ENCODE data around the gene SLA2. TPM values are rescaled to one million over a fixed set of nuclear protein-coding genes. Genes with fewer than 3 reads are reported as not detected.

Gene SLA2
- polyA plus RNA-seq, 6 donors from 2014 or later = 0.09 to 0.40 (median 0.23) TPM; not detected in 2

- no peaks in the 10 kb centered on the region for H3K27me3 Mint-ChIP-seq
- no peaks in the 10 kb centered on the region for H3K36me3 Mint-ChIP-seq
- H3K27ac Mint-ChIP-seq = peak overlapping the region in 2 of 6 donors; percentile 44 to 54
- no peak for ATAC-seq (ENCODE audit: low read depth in 2 of 2)
- DNase-seq = no peak
- H3K4me1 Mint-ChIP-seq = peaks cover 3 to 10% (median 9%) of the 10 kb centered on the region in 3 donors
- no peak overlapping the region for H3K4me3 Mint-ChIP-seq
- H3K9me3 Mint-ChIP-seq = no peaks in the 10 kb centered on the region
Observed at GRCh38 chr20:36634342-36634741, 11.7 kb downstream of the SLA2 start.

- Mint-ChIP-seq H3K4me1 (peaks cover 3 to 12% (median 9%) of the 10 kb centered on the region in 3 donors), H3K27ac (peak overlapping the region in 1 of 6 donors; percentile 92)
Observed at GRCh38 chr20:36633285-36633772, 12.7 kb downstream of the SLA2 start.

GRCh38 chr20:36632487-36633284 lies 13.3 kb downstream of the SLA2 start:
- peak overlapping the region in 1 of 8 donors; percentile 56 for H3K4me3 Mint-ChIP-seq
- no peak for ATAC-seq (ENCODE audit: low read depth in 2 of 2)
- DNase-seq = no peak
- H3K36me3 Mint-ChIP-seq = no peaks in the 10 kb centered on the region
- no peaks in the 10 kb centered on the region for H3K9me3 Mint-ChIP-seq
- peaks cover 3 to 12% (median 9%) of the 10 kb centered on the region in 3 donors for H3K4me1 Mint-ChIP-seq
- H3K27ac Mint-ChIP-seq = peak overlapping the region in 1 of 6 donors; percentile 92
- no peaks in the 10 kb centered on the region for H3K27me3 Mint-ChIP-seq

More at GRCh38 chr20:36633285-36633772, 12.7 kb downstream of the SLA2 start:
- Mint-ChIP-seq H3K4me3 (no peak overlapping the region), H3K27me3 (no peaks in the 10 kb centered on the region), H3K9me3 (no peaks in the 10 kb centered on the region), H3K36me3 (no peaks in the 10 kb centered on the region)
- DNase-seq (no peak), ATAC-seq (ENCODE audit: low read depth in 2 of 2) (no peak)

GRCh38 chr20:36632147-36632486 lies 13.9 kb downstream of the SLA2 start:
- no peaks in the 10 kb centered on the region for H3K27me3 Mint-ChIP-seq
- no peaks in the 10 kb centered on the region for H3K36me3 Mint-ChIP-seq
- H3K4me3 Mint-ChIP-seq = no peak overlapping the region
- peaks cover 3 to 12% (median 9%) of the 10 kb centered on the region in 3 donors for H3K4me1 Mint-ChIP-seq
- no peak for ATAC-seq (ENCODE audit: low read depth in 2 of 2)
- peak overlapping the region in 1 of 6 donors; percentile 1 for H3K27ac Mint-ChIP-seq
- DNase-seq = no peak
- H3K9me3 Mint-ChIP-seq = no peaks in the 10 kb centered on the region

GRCh38 chr20:36631646-36632045 lies 14.3 kb downstream of the SLA2 start:
- Mint-ChIP-seq H3K27me3 (no peaks in the 10 kb centered on the region), H3K4me3 (no peak overlapping the region), H3K36me3 (no peaks in the 10 kb centered on the region), H3K9me3 (no peaks in the 10 kb centered on the region), H3K27ac (peak overlapping the region in 1 of 6 donors; percentile 47), H3K4me1 (peaks cover 3 to 13% (median 12%) of the 10 kb centered on the region in 3 donors)
- DNase-seq (no peak), ATAC-seq (ENCODE audit: low read depth in 2 of 2) (no peak)

GRCh38 chr20:36629719-36630681 lies 16.0 kb downstream of the SLA2 start:
- no peaks in the 10 kb centered on the region for H3K36me3 Mint-ChIP-seq
- DNase-seq (no peak), ATAC-seq (ENCODE audit: low read depth in 2 of 2) (peak; percentile 30 to 58)
- H3K4me3 Mint-ChIP-seq = no peak overlapping the region
- peak overlapping the region in 1 of 6 donors; percentile 77 for H3K27ac Mint-ChIP-seq
- no peaks in the 10 kb centered on the region for H3K9me3 Mint-ChIP-seq
- peaks cover 3 to 14% (median 12%) of the 10 kb centered on the region in 3 donors for H3K4me1 Mint-ChIP-seq
- H3K27me3 Mint-ChIP-seq = no peaks in the 10 kb centered on the region

- Mint-ChIP-seq H3K4me1 (peaks cover 3 to 14% (median 12%) of the 10 kb centered on the region in 3 donors), H3K4me3 (no peak overlapping the region), H3K27ac (no peak overlapping the region), H3K27me3 (no peaks in the 10 kb centered on the region), H3K36me3 (no peaks in the 10 kb centered on the region), H3K9me3 (no peaks in the 10 kb centered on the region)
- no peak for DNase-seq
- ATAC-seq (ENCODE audit: low read depth in 2 of 2) = no peak
Observed at GRCh38 chr20:36628076-36628475, 17.9 kb downstream of the SLA2 start.

GRCh38 chr20:36624944-36625324 lies 21.1 kb downstream of the SLA2 start:
- H3K4me3 Mint-ChIP-seq = no peak overlapping the region
- ATAC-seq (ENCODE audit: low read depth in 2 of 2) (no peak), DNase-seq (no peak)
- H3K27me3 Mint-ChIP-seq = no peaks in the 10 kb centered on the region
- no peaks in the 10 kb centered on the region for H3K36me3 Mint-ChIP-seq
- H3K4me1 Mint-ChIP-seq = peaks cover under 1 to 11% (median 8%) of the 10 kb centered on the region in 3 donors
- H3K27ac Mint-ChIP-seq = peak overlapping the region in 2 of 6 donors; percentile 63 to 86
- H3K9me3 Mint-ChIP-seq = no peaks in the 10 kb centered on the region

- no peak overlapping the region for H3K4me3 Mint-ChIP-seq
- H3K4me1 Mint-ChIP-seq = peaks cover 0 to 5% (median 2%) of the 10 kb centered on the region in 3 donors
- H3K9me3 Mint-ChIP-seq = no peaks in the 10 kb centered on the region
- DNase-seq (no peak), ATAC-seq (ENCODE audit: low read depth in 2 of 2) (no peak)
- H3K36me3 Mint-ChIP-seq = no peaks in the 10 kb centered on the region
- peak overlapping the region in 3 of 6 donors; percentile 19 to 86 (median 84) for H3K27ac Mint-ChIP-seq
- H3K27me3 Mint-ChIP-seq = no peaks in the 10 kb centered on the region
Observed at GRCh38 chr20:36624068-36624943, 21.7 kb downstream of the SLA2 start.

GRCh38 chr20:36623444-36623843 lies 22.6 kb downstream of the SLA2 start:
- Mint-ChIP-seq H3K4me3 (no peak overlapping the region), H3K36me3 (no peaks in the 10 kb centered on the region), H3K4me1 (peaks cover 0 to 5% (median 0%) of the 10 kb centered on the region in 3 donors), H3K27ac (no peak overlapping the region), H3K9me3 (no peaks in the 10 kb centered on the region), H3K27me3 (no peaks in the 10 kb centered on the region)
- DNase-seq (no peak), ATAC-seq (ENCODE audit: low read depth in 2 of 2) (no peak)

GRCh38 chr20:36620917-36621316 lies 25.1 kb downstream of the SLA2 start:
- H3K9me3 Mint-ChIP-seq = no peaks in the 10 kb centered on the region
- H3K4me3 Mint-ChIP-seq = no peak overlapping the region
- no peaks in the 10 kb centered on the region for H3K4me1 Mint-ChIP-seq
- H3K36me3 Mint-ChIP-seq = no peaks in the 10 kb centered on the region
- H3K27me3 Mint-ChIP-seq = no peaks in the 10 kb centered on the region
- H3K27ac Mint-ChIP-seq = peak overlapping the region in 1 of 6 donors; percentile 78
- DNase-seq (no peak), ATAC-seq (ENCODE audit: low read depth in 2 of 2) (no peak)

GRCh38 chr20:36614781-36615557 lies 31.0 kb downstream of the SLA2 start:
- ATAC-seq (ENCODE audit: low read depth in 2 of 2) (no peak), DNase-seq (no peak)
- Mint-ChIP-seq H3K36me3 (peaks cover 0 to 5% of the 10 kb centered on the region in 2 donors), H3K27ac (peak overlapping the region in 1 of 6 donors; percentile 44), H3K9me3 (no peaks in the 10 kb centered on the region), H3K4me3 (no peak overlapping the region), H3K4me1 (peaks cover 0 to 3% (median 3%) of the 10 kb centered on the region in 3 donors), H3K27me3 (no peaks in the 10 kb centered on the region)

All from naive B cell (primary cell).